CD4-positive, alpha-beta T cell treated with Interleukin-2 at 100 ng/mL for 4 hours (primary cell): ENCODE measurements around the gene HLA-DPA1.
"Not testable (repeated sequence)": the region's sequence is repeated elsewhere in the genome, so short reads cannot be mapped to it uniquely, and the experiment has no call there.

Experiments
- DNase-seq: peaks from one replicate; pipeline ENCODE4 v3.0.0-alpha.2; 2020; ENCODE audit warnings: low spot score

Gene HLA-DPA1

DNA sequence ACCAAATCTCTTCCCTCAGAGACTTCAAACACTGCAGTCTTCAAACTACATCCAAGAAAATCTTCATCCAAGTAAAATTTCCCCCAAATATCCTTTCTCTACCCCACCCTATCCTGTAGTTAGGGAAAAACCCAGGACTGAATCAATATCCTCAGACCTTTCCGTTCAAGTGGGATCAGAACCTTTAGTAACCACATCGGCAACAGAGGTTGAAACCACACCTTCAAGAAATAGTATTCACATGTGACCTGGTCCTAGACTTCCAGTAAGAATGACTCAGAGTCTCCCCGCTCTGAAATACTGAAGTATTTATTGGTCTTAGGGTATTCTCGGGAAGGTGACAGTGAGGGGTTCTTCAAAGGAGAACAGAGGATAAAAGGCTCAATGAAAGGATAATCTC lies 8.7 kb downstream of the HLA-DPA1 start:
- DNase-seq, result no peak

DNA sequence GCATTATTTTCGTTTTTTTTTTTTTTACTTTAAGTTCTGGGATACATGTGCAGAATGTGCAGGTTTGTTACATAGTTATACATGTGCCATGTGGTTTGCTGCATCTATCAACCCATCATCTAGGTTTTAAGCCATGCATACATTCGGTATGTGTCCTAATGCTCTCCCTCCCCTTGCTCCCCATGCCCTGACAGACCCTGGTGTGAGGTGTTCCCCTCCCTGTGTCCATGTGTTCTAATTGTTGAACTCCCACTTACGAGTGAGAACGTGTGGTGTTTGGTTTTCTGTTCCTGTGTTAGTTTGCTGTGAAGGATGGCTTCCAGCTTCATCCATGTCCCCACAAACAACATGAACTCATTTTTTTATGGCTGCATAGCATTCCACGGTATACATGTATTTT lies 10.0 kb downstream of the HLA-DPA1 start:
- DNase-seq, result not testable (repeated sequence)

DNA sequence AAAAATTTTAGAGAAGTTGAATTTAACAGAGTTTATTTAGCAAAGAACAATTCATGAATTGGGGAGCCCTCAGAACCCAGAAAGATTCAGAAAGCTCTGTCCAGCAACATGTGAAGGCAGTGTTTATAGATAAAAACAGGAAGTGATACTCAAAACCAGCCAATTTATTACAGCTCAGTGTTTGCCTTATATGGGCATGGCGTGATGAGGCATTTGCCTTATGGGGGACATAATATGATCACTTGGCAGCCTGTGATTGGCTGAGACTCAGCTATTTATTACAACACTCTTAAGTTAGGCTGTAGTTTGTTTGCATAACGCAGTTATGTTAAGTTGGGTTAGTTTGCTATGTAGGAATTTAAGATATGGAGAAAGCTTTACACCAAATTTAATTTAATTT lies 11.5 kb downstream of the HLA-DPA1 start:
- no peak for DNase-seq

DNA sequence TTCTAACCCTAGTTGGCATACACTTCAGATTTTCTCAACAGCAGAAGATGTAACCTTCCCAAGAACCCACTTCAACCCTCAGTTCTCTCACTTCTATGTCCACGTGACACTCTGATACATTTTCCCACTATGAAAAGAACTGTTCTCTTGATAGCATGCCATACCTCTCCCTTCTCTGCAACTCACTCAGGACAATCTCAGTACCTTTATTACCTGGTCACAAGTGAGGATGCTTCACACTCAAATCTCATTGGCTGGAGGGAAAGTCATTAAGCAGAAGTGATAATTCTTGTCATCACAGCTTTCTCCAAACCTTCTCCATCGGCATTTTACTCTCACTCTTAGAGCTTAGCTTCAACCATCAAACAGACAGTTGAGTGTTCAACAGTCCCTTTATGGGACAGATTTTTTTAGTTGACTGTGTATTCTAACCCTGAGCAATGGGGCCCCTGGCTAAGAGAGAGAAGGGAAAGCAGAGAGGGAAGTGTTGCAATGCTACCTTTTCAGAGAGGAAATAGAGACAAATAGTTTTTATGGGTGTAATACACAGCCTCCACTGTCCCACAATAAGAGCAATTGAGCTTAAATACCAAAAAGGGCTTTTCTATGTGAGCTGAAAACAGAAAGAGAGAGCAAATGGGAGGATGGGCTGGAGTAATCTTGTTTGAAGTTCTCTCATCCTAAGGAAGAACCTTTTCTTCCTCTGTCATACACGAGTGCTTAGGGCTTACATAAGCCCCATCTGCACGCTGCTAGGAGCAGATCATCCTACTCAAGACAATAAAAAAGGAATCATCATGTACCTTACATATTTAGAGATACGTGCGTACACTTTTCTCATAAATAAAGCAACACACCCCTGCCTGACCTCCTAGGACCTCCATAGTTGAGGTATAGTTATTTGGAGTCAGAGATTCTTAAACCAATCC lies 16.0 kb downstream of the HLA-DPA1 start:
- DNase-seq, result no peak

DNA sequence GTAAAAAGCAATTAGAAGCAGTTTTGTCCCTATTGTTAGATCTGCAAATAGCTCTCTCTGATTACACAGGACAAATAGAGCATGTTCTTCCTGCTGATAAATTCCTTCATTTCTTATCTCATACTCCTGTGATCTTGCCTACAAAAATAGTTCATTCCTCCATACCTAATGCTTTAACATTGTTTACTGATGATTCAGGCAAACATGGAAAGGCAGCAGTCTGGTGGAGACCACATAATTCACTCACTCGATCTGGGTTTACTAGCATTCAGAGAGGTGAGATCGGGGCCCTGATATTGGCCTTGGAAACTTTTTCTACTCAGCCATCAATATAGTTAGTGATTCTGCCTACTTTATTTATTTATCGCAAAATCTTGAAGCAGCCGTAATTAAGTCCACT lies 20.2 kb downstream of the HLA-DPA1 start:
- DNase-seq, result no peak

DNA sequence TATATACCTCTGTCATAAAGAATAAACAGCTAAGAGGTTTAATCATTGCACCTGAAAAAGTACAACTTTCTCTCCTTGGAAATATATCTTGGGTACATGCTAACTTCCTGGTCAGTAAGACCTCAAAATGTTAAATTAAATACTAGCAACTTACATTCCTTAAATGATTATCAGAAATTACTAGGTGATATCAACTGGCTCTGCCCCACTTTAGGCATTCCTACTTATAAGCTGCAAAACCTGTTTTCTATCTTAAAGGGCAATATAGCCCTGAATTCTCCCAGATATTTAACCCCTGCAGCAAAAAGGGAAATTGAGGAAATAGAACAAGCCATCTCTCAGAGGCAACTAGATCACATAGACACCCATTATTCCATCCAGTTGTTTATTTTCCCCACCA lies 20.8 kb downstream of the HLA-DPA1 start:
- no peak for DNase-seq

DNA sequence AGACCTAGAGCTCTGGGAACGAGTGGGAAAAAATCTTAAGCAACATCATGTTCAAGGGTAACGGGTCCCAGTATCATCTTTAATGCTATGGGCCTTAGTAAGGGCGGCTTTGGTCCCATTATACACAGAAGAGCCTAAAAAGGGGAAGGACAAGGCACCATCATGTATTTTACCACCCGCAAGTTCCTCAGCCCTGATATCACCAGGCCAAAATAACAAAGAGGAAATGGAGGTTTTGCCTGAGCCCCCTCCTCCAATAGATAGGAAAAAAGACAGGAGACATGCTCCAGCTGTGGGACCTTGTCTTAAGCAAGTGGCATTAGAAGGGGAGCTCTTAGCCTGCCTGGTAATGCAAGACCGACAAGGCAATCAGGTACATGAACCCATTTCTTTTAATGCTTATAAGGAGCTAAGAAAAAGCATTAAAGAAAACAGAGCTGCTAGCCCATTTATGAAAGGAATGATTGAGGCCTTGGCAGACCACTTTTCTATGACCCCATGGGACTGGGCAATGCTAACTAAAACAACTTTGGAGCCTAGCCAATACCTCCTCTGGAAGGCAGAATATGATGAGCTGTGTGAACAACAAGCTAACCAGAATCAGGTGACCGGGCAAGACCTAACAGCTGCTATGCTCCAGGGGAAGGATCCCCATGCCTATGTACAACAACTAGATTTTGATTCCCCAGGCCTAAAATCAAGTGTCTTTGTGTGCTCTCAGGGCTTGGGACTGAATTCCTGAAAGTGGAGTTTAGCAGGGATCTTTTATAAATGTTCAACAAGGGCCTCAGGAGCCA lies 23.2 kb downstream of the HLA-DPA1 start:
- no peak for DNase-seq

DNA sequence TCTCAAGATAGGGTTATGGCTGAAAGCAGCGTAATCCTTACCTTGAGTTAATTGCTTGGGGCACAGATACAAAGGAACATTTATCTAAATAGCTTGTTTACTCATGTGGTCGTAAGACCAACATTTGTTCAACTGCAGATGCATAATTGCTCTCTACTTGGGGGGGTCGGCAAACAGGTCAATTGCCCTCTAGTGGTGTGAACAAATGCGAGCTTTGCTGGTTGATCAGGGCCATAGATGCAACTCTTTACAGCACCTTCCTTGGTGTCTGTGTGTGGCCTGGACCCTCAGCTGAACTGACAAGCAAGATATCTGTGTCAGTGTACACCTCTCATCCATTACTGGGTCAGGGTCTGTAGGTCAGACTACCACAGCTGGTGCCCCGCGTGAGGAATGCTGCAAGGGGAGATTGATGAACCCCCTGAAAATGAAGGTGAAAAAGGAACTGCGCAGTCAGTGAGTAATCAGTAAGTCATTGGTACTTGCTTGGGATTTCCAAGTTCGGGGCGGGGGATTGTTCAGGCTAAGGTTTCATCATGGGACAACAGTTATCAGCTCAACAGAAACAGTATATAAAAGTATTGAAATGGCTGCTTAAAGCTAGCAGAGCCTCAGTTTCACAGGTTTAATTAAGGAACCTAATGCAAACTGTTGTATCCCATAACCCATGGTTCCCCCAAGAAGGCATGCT lies 24.0 kb downstream of the HLA-DPA1 start:
- DNase-seq, result no peak

DNA sequence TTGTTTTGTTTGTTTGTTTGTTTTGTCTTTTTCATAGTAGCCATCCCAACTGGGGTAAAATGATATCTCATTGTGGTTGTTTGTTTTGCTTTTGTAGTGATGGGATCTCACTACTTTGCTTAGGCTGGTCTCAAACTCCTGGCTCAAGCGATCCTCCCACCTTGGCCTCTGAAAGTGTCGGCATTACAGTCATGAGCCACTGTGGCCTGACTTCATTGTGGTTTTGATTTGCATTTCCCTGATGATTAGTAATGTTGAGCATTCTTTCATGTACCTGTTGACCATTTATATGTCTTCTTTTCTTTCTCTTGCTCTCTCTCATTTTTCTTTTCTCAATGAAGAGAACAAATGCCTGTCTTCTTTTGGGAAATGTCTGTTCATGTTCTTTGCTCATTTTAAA lies 33.3 kb downstream of the HLA-DPA1 start:
- DNase-seq, result no peak

DNA sequence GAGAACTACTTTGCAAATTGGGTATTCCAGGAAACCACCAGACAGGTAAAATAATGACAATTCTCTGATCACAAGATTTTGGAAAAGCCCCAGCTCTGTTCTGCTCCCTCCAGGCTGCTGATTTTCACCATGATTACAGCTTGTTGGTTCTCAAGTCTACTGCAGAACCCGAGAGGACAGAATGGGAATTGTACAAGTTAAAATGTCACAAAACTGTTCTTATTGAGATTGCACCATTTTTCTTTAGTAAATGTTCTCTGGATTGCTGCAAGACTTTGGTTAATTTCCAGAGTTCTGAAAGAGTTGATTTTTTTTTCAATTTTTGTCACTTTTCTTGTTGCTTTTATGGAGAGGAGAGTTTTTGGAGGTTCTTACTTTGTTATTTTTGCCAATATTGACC lies 36.9 kb downstream of the HLA-DPA1 start:
- no peak for DNase-seq

DNA sequence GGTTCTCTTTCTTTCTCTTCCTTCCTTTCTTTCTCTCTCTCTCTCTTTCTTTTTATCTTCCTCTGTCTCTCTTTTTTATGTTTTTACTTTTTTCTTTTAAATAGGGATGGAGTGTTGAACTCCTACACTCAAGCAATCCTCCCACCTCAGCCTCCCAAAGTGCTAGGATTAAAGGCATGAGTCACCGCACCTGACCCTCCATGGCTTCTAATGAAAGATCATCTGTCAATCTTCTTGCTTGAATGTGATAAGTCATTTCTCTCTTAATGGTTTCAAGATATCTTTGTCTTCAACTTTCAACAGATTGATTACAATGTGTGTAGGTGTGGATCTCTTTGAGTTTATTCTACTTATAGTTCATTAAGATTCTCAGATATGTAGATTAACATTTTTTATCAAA lies 38.9 kb downstream of the HLA-DPA1 start:
- DNase-seq, result no peak

DNA sequence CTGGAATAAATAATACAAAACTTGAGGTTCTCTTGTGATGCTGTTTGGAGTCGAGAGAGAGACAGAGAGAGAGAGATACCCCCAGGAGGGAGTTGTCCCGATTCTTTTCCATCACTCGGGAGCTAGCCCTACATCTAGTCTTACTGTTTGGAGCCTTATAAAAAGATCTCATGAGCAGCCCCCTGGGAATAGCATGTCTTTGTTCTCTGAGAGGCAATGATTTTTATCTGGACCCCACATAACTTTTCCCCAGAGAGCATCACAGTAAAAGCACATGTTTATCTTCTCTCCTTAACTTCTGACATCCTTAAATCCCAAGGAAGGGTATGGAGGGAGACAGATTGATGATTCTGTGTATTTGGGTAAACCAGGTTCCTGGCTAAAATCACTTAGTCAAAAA lies 43.2 kb downstream of the HLA-DPA1 start:
- no peak for DNase-seq

DNA sequence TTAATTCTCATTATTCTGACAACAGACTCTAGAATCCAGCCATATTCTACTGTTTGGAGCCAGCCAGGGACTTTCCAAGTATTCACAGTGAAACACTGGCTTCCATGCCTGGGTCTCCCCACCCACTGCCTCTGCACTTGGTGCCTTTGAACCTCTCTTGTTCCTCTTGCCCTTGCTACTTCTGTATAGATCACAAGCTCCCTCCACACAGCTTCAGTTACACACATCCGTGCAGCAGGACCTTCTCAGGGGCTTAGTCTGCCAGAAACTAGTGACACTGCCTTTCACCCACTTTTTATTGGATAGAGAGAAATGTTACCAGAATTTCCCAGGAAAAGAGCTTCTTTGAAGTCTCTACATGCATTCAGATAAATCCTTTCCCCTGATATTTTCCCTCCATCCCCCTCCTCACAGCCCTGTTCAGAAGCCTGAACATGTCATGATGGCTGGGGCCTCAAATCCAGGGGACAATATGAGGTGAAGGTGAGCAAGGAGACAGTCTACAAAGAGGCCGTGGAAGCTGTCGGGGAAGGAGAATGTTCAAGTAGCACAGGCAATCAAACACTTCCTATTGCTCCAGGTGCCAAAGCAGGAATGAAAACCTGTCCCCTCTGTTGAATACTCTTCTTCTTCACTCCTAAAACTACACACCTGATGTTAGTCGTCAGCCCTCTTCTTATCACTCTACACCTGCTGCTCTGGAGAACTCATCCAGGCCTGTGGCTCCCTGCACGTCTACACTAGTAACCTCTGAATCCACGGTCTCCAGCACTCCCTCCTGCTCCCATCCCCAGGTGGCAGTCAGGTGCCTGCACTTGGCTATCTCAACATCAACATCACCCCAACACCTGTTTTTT lies 43.9 kb downstream of the HLA-DPA1 start:
- DNase-seq, result peak; percentile 34

DNA sequence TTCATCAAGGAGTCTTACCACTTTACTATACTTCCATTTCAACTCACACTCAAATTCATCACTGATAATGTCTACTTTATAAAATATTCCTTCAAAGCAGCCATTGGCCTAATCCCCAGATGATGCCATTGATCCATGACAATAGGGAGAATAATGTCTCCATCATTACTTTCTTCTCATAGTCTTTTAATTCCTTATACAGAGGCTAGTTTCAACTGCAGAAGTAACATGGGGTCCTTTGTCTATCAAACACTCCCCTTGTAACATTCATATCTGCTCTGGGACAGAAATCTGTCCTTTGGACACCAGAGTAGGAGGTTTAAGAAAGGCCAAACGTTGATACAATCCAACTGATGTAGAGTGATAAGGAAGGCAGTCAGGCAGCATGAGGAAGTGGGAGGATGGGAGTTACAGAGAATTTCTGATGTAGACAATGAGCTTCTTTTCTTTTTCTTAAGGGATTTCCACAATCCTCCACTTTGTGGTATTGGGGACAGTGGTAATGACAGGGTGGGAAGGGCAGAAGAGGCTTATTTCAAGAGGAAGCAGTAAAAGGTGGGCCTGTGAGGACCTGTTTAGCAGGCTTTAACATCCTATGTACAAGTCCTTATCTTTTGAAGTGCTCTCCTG lies 45.1 kb downstream of the HLA-DPA1 start:
- no peak for DNase-seq

DNA sequence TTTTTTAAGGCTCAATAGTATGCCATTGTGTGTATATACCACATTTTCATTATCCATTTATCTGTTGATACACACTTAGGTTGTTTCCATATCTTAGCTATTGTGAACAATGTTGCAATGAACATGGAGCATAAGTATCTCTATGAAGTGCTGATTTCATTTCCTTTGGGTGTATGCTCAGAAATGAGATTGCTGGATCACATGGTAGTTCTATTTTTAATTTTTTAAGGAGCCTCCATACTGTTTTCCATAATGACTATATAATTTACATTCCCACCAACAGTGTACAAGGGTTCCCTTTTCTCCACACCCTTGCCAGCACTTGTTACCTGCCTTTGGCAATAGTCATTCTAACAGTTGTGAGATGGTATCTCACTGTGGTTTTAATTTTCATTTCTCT lies 48.9 kb downstream of the HLA-DPA1 start:
- DNase-seq, result no peak

DNA sequence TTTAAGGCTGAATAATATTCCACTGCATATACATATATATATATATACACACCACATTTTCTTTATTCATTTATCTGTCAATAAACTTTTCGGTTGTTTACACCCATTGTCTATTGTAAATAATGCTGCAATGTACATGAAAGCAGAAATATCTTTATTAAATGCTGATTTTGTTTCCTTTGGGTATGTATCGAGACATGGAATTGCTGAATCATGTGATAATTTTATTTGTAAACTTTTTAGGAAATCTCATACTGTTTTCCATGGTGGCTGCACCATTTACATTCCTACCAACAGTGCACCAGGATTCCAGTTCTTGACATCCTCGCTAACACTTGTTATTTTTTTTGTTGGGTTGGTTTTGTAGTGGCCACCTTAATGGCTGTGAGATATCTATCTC lies 49.9 kb downstream of the HLA-DPA1 start:
- DNase-seq, result no peak

DNA sequence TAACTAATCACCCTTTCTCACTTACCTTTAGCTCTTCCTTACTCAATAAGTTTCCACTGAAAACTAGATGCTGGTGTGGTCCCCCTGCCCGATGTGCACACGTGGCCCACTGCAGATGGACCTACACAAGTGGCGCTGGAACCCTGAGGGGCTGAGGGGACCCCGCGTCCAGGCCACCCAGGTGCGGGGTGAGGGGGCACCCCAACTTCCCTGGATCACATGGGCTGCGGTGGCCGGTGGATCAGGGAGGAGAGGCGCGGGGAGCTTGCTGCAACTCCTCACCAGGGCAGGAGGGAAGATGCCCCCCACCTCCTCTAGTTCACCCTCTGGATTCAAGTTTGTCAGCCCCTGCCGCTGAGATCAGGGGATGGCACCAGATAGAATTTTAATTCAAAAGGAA lies 51.5 kb downstream of the HLA-DPA1 start:
- no peak for DNase-seq

DNA sequence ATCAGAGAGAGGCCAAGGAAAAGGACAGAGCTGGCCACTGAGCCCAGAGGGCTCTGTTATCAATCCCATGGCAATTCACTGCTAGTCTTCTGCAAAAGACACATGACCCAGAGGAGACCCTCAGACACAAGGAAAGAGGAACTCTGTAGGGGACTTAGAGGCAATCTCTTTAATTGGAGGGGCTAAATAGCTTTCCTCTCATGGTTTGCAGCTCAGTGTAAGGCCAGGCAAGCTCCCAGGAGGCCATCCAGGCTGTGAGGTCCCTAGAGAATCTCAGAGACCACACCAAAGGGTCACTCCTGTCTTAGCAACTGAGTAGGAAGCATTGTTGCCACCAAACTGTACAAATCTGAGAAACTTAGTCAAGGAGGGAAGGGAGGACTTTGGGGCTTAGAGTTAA lies 54.1 kb downstream of the HLA-DPA1 start:
- DNase-seq, result no peak

DNA sequence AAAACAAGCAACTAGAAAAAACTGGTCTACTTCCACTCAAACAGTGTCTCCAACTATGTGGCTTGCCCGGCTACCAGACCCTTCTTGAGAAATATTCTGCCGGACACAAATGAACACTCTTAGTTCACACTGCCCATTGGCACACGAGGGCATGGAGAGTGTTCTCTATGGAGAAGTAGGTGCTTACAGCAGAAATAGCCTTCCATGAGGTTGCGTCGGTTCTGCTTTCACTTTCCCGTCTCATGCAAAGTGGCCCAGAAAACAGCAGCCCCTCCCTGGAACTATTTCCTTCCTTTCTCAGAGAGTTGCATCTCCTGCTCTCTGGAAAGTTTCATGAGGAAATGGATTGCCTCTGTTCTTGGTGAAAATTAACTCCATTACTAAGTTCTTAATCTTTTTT lies 54.5 kb downstream of the HLA-DPA1 start:
- DNase-seq, result peak; percentile 30

DNA sequence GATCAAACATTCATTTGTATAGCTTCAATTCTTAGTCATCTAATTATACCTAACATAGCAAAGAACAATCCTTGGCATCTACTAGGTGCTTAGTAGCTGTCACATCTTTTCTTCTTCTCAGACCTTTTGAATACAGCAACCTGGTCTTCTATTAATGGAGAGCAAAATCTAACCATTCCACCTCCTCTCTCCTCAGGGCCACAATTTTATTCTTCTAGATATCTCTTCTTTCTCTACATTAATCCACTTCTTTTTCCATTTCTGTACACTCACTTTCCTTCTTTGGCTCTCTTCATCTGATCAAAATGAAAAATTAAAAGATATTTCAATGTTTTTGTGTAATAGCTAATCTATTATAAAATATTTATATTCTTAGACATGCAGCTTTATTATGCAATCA lies 55.0 kb downstream of the HLA-DPA1 start:
- DNase-seq, result no peak

DNA sequence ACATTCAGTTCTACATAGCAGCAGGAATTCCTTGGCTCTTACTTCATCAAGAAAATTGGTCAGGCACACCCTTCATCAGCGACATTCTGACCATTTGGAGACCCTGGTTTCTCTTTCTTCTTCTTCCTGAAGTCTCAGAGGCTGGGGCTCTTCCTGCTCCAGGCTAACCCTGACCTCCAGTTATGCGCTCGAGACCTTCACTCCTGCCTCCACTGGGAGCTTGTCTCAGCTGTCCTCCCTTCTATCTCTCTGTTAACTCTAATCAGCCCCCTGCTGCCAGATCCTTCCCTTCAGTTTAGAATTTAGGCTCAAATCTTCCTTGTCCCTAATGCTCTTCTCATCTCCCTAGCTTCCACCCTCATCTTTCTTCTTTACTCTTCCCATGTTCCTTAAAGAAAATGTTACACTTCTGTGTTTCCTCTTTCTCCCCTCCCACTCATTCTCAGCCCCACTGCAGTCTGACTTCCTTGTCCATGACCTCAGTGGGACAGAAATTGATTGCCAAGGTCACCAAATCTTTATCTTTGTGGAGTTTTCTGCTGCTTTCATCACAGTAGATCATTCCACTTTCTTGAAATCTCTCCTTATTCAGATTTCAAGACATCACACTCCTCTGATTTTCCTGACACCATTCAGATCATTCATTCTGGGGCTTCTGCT lies 55.6 kb downstream of the HLA-DPA1 start:
- no peak for DNase-seq
